ENCODE measurements around the gene TDRD9.

DNA sequence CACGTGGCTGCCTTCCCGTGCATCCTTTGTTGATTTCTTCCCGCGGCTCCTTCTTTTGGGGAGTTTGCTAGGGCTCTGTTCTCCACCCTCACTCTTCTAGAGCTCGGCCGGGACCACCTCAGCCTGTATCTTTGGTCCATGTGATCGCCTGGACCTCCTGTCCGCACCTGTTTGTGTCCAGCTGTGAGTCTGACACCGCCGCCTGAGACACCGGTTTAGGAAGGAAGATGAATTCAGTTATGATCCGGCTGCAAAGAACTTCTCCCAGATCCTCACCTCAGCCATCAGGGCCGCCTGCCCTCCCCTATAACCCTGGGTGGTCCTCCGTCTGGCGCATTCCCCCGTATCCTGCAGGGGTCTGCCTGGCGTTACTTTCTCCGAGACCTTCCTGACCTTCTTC is 690 bp upstream of the TDRD9 start:
- TF ChIP-seq TAF1 (IDR thresholded peaks at IDR 0.05; ENCODE audit: low read depth) (no peak), EZH2 (IDR thresholded peaks at IDR 0.05; ENCODE audit: borderline replicate concordance, insufficient read depth, low read length, poor library complexity, severe bottlenecking) (no peak), EP300 (conservative IDR thresholded peaks at IDR 0.05; ENCODE audit: poor library complexity, severe bottlenecking) (no peak), POLR2AphosphoS5 (IDR thresholded peaks at IDR 0.05) (no peak)
- TF ChIP-seq, protein P1, sequence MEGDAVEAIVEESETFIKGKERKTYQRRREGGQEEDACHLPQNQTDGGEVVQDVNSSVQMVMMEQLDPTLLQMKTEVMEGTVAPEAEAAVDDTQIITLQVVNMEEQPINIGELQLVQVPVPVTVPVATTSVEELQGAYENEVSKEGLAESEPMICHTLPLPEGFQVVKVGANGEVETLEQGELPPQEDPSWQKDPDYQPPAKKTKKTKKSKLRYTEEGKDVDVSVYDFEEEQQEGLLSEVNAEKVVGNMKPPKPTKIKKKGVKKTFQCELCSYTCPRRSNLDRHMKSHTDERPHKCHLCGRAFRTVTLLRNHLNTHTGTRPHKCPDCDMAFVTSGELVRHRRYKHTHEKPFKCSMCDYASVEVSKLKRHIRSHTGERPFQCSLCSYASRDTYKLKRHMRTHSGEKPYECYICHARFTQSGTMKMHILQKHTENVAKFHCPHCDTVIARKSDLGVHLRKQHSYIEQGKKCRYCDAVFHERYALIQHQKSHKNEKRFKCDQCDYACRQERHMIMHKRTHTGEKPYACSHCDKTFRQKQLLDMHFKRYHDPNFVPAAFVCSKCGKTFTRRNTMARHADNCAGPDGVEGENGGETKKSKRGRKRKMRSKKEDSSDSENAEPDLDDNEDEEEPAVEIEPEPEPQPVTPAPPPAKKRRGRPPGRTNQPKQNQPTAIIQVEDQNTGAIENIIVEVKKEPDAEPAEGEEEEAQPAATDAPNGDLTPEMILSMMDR (IDR thresholded peaks at IDR 0.05; ENCODE audit: poor library complexity, severe bottlenecking), result no peak

Data from neural cell (in vitro differentiated cells).